ENCODE results near the gene TRAPPC4. TPM values are rescaled to one million over a fixed set of nuclear protein-coding genes. Genes with fewer than 3 reads are reported as not detected.

The TRAPPC4 gene
- total and polyA plus RNA-seq, 2 of the 8 experiments (the other 6 are each of a cell fraction or from before 2014, with no cell fraction given) = 94.3 to 223 TPM

DNA sequence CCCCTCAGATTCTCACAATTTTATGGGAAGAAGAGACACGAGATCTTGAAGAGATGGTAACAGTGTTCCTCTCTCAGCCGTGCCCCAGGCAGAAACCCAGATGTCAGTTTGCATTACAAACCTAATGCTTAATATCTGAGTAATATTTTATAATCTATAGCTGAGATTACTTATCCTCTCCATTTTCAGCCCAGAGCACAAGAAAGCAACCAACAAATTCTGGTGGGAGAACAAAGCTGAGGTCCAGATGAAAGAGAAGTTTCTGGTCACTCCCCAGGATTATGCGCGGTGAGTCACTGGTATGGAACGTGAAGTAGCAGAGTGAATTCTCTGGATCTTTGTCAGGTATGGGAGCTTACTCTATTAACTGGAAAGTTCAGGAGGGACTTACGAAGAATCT, 19.7 kb upstream of the TRAPPC4 start (continued):
- TF ChIP-seq ATF2 (IDR thresholded peaks at IDR 0.05; ENCODE audit: low read length) (0 out of 2 replicates have a peak, but pooled peaks have one; percentile 28), HDAC2 (IDR thresholded peaks at IDR 0.05; ENCODE audit: borderline replicate concordance in 1 of 2, low read depth in 2 of 2, low read length in 2 of 2) (no peak)
